Measurements from ENCODE around the gene ID1.

DNA sequence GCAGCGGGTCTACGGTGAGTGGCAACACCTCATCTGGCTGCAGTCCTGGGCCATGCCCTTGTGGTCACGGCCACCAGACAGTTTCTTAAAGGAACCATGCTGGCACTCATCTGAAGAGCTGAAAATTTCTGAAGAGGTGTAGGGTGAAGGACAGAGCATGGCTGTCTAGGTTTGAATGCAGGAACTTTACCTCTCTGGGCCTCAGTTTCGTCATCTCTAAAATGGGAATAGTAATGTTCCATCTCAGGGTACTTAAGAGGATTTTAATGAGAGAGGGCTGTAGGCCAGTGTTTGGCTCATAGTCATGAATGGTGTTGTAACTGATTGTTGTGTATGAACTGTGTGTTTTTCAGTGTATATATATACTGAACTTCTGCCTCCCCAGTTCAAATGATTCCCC lies 38.4 kb downstream of the ID1 start:
- TF ChIP-seq POLR2AphosphoS5 (IDR thresholded peaks at IDR 0.05; ENCODE audit: low read depth) (no peak), JUNB (IDR thresholded peaks at IDR 0.05; ENCODE audit: unreplicated experiment) (no peak), NANOG (IDR thresholded peaks at IDR 0.05; ENCODE audit: borderline replicate concordance) (no peak), CTCF (conservative IDR thresholded peaks at IDR 0.05; ENCODE audit: low read depth in 2 of 2) (no peak), CREB1 (CRISPR knock-in tag; IDR thresholded peaks at IDR 0.05; ENCODE audit: low read depth) (no peak), EZH2phosphoT487 (IDR thresholded peaks at IDR 0.05; ENCODE audit: unreplicated experiment) (no peak), EZH2 (IDR thresholded peaks at IDR 0.05; ENCODE audit: low read depth, unreplicated experiment) (no peak), ZNF114 (CRISPR knock-in tag; IDR thresholded peaks at IDR 0.05) (no peak), ZNF331 (CRISPR knock-in tag; IDR thresholded peaks at IDR 0.05; ENCODE audit: low read depth) (no peak)
- TF ChIP-seq, protein P1, sequence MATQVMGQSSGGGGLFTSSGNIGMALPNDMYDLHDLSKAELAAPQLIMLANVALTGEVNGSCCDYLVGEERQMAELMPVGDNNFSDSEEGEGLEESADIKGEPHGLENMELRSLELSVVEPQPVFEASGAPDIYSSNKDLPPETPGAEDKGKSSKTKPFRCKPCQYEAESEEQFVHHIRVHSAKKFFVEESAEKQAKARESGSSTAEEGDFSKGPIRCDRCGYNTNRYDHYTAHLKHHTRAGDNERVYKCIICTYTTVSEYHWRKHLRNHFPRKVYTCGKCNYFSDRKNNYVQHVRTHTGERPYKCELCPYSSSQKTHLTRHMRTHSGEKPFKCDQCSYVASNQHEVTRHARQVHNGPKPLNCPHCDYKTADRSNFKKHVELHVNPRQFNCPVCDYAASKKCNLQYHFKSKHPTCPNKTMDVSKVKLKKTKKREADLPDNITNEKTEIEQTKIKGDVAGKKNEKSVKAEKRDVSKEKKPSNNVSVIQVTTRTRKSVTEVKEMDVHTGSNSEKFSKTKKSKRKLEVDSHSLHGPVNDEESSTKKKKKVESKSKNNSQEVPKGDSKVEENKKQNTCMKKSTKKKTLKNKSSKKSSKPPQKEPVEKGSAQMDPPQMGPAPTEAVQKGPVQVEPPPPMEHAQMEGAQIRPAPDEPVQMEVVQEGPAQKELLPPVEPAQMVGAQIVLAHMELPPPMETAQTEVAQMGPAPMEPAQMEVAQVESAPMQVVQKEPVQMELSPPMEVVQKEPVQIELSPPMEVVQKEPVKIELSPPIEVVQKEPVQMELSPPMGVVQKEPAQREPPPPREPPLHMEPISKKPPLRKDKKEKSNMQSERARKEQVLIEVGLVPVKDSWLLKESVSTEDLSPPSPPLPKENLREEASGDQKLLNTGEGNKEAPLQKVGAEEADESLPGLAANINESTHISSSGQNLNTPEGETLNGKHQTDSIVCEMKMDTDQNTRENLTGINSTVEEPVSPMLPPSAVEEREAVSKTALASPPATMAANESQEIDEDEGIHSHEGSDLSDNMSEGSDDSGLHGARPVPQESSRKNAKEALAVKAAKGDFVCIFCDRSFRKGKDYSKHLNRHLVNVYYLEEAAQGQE (IDR thresholded peaks at IDR 0.05; ENCODE audit: unreplicated experiment): no peak
- TF ChIP-seq, protein P2, sequence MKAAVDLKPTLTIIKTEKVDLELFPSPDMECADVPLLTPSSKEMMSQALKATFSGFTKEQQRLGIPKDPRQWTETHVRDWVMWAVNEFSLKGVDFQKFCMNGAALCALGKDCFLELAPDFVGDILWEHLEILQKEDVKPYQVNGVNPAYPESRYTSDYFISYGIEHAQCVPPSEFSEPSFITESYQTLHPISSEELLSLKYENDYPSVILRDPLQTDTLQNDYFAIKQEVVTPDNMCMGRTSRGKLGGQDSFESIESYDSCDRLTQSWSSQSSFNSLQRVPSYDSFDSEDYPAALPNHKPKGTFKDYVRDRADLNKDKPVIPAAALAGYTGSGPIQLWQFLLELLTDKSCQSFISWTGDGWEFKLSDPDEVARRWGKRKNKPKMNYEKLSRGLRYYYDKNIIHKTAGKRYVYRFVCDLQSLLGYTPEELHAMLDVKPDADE (IDR thresholded peaks at IDR 0.05): no peak
